Mesothelial cell of epicardium (in vitro differentiated cells): ENCODE results near the gene CLIC3. TPM values are rescaled to one million over a fixed set of nuclear protein-coding genes. Genes with fewer than 3 reads are reported as not detected.

Experiments
- DNase-seq, 2 experiments: peaks; one replicate each; pipeline ENCODE4 v3.0.0; 2021; ENCODE audit warnings: low spot score in 2 of 2; ENCODE audit not compliant: unreplicated experiment in 2 of 2
- H3K27ac Mint-ChIP-seq: 2 replicates; pipeline ENCODE4 v1.8.0; 2021; ENCODE audit warnings: mixed read lengths
- H3K27me3 Mint-ChIP-seq: 2 replicates; pipeline ENCODE4 v1.8.0; 2021; ENCODE audit warnings: low read depth, mixed read lengths
- H3K36me3 Mint-ChIP-seq: 2 replicates; pipeline ENCODE4 v1.8.0; 2021; ENCODE audit warnings: mixed read lengths
- H3K4me1 Mint-ChIP-seq: 2 replicates; pipeline ENCODE4 v1.8.0; 2021; ENCODE audit warnings: mixed read lengths
- H3K4me3 Mint-ChIP-seq: 2 replicates; pipeline ENCODE4 v1.8.0; 2021; ENCODE audit warnings: mild to moderate bottlenecking, moderate library complexity, mixed read lengths
- H3K9me3 Mint-ChIP-seq: 2 replicates; pipeline ENCODE4 v1.8.0; 2021; ENCODE audit warnings: mixed read lengths
- total RNA-seq: library from RNA; stranded (reverse); gene quantifications from 3 replicates; pipeline ENCODE4 v1.2.1, GENCODE V29; 2021
- TF ChIP-seq, protein P1 (sequence below): fragments of 200-600 bp; sonication (generic); IDR thresholded peaks from one replicate; pipeline ENCODE4 v1.5.0; 2021; ENCODE audit warnings: antibody characterized with exemption; ENCODE audit not compliant: unreplicated experiment

CLIC3 gene
- total RNA-seq, 1 donor from 2014 or later = 2.9 TPM

DNA sequence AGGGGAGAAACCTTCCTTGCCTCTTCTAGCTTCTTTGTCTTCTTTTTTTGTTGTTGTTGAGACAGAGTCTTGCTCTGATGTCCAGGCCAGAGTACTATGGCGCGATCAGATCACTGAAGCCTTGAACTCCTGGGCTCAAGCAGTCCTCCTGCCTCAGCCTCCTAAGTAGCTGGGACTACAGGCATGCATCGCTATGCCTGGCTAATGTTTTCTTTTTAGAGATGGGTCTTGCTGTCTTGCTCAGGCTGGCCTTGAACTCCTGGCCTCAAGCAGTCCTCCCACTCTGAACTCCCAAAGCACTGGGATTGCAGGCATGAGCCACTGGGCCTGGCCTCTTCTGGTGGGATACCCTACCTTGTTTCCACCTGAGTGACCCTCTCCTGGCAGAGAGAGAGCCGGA is 7.5 kb downstream of the CLIC3 start:
- TF ChIP-seq, protein P1, sequence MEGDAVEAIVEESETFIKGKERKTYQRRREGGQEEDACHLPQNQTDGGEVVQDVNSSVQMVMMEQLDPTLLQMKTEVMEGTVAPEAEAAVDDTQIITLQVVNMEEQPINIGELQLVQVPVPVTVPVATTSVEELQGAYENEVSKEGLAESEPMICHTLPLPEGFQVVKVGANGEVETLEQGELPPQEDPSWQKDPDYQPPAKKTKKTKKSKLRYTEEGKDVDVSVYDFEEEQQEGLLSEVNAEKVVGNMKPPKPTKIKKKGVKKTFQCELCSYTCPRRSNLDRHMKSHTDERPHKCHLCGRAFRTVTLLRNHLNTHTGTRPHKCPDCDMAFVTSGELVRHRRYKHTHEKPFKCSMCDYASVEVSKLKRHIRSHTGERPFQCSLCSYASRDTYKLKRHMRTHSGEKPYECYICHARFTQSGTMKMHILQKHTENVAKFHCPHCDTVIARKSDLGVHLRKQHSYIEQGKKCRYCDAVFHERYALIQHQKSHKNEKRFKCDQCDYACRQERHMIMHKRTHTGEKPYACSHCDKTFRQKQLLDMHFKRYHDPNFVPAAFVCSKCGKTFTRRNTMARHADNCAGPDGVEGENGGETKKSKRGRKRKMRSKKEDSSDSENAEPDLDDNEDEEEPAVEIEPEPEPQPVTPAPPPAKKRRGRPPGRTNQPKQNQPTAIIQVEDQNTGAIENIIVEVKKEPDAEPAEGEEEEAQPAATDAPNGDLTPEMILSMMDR = no peak
- Mint-ChIP-seq H3K27ac (no peak overlapping the region), H3K27me3 (peaks cover 3% of the 10 kb centered on the region), H3K9me3 (peaks cover 5% of the 10 kb centered on the region), H3K36me3 (no peaks in the 10 kb centered on the region), H3K4me1 (peaks cover 13% of the 10 kb centered on the region), H3K4me3 (no peak overlapping the region)
- no peak for DNase-seq

DNA sequence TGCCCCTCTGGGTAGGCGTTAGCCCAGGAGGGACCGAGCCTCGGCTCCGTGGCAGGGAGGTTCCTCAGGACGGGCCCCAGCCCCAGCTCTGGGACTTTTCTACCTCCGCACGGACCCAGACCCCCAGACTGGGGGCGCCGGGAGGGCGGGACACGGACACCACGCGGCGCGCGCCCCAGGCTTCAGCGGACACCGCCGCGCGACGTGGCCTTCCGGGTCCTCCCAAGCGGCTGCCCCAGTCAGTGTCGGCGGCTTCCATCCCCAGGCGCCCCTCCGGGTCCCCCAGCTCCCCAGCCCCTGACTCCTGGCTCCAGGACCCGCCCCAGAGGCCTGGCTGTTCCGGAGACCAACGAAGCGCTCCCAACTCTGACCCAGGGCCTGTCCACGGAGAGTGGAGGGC is 10.5 kb downstream of the CLIC3 start:
- Mint-ChIP-seq H3K4me3 (no peak overlapping the region), H3K9me3 (peaks cover 5% of the 10 kb centered on the region), H3K4me1 (peaks cover 3% of the 10 kb centered on the region), H3K27me3 (peaks cover 4% of the 10 kb centered on the region), H3K27ac (no peak overlapping the region), H3K36me3 (no peaks in the 10 kb centered on the region)
- TF ChIP-seq, protein P1 = no peak
- no peak for DNase-seq

DNA sequence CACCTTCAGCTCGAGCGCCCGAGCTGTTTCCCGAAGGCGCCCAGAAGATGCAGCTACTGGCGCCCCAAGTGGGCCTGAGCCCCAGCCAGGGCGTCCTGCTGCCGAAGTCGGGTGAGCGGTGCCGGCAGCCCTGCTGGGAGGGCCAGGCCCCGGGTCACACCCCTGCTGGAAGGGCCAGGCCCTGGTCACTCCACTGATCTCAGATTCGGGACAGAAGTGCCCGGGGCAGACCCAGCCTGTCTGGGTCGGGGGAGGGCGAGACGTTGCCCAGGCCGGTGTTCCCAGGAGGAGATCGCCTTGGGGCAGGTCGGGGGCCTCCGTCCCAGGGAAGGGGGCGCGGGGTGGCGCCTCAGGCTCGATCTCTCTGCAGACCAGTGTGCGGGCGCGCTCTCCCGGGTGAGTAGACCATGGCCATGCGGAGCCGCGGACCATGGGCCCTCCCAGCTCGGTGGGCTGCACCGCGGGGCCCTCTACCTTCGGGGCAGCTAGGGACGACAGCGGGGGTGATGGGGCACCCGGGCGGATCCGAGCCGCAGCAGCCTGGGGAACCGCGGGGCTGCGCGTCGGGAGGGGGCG is 11.3 kb downstream of the CLIC3 start:
- no peak overlapping the region for H3K27ac Mint-ChIP-seq
- TF ChIP-seq, protein P1 = no peak
- H3K4me1 Mint-ChIP-seq = peaks cover 3% of the 10 kb centered on the region
- DNase-seq = no peak
- H3K36me3 Mint-ChIP-seq = no peaks in the 10 kb centered on the region
- H3K4me3 Mint-ChIP-seq = no peak overlapping the region
- no peaks in the 10 kb centered on the region for H3K9me3 Mint-ChIP-seq
- peaks cover 3% of the 10 kb centered on the region for H3K27me3 Mint-ChIP-seq

DNA sequence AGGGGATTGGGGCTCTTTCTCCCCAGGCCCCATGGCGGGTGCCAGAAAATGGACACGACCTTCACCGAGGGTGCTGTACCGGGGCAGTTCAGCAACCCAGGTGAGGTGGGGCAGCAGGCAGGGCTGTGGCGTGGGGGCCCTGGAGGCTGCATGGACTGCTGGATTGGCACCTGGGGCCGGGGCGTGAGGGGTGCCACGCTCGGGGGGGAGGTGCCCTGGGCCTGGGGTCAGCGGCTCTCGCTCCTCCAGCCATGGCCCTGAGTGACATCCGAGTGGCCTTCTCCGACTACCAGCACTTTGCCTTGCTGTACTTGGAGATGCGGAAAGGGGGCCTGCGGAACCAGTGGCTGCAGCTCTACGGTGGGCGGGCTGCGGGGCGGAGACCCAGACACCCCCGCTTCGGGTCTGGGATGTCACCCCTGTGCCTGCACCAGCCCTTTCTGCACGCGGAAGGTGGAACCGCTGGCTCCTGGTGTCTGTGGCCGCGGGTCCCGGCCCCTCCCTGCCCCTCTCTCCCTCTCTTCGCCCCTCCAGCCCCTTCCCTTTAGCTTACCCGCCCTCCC is 11.8 kb downstream of the CLIC3 start:
- no peak overlapping the region for H3K4me3 Mint-ChIP-seq
- TF ChIP-seq, protein P1 = no peak
- no peak for DNase-seq

GRCh38 chr9:136983656-136984314 is 12.6 kb downstream of the CLIC3 start:
- Mint-ChIP-seq H3K36me3 (no peaks in the 10 kb centered on the region), H3K4me1 (no peaks in the 10 kb centered on the region), H3K27ac (no peak overlapping the region), H3K9me3 (no peaks in the 10 kb centered on the region), H3K27me3 (peaks cover 2% of the 10 kb centered on the region), H3K4me3 (no peak overlapping the region)
- DNase-seq = no peak
- TF ChIP-seq, protein P1 = no peak

More for the DNA sequence above, 11.8 kb downstream of the CLIC3 start:
- H3K36me3 Mint-ChIP-seq = no peaks in the 10 kb centered on the region
- peaks cover 2% of the 10 kb centered on the region for H3K27me3 Mint-ChIP-seq
- H3K9me3 Mint-ChIP-seq = no peaks in the 10 kb centered on the region
- H3K4me1 Mint-ChIP-seq = no peaks in the 10 kb centered on the region
- H3K27ac Mint-ChIP-seq = no peak overlapping the region
